Pancreas (tissue), 10 donors: ENCODE measurements around the gene SERPINI1. TPM values are rescaled to one million over a fixed set of nuclear protein-coding genes. Genes with fewer than 3 reads are reported as not detected.

Experiments used
- ATAC-seq, 4 donors: fragments of 200-7000 bp; cut with Tn5 transposase; one replicate each; pipeline versions ENCODE4 v1.8.0 to v1.9.1; 2020; ENCODE audit warnings: mild to moderate bottlenecking in 4 of 4, moderate library complexity in 4 of 4
- DNase-seq, 6 donors: peaks; one replicate each; pipeline ENCODE4 v3.0.0-alpha.2; 2020
- FAIRE-seq: peaks from 2 replicates; lab custom pipeline; 2012; peaks lifted over from hg19 to GRCh38; lab: Jason Lieb, UNC
- H3K27ac ChIP-seq, 4 donors: fragments of 200-600 bp; sonication (generic); 1 replicate in 3 of 4; 2 replicates in 1 of 4; pipeline versions ENCODE4 v1.5.0 to v1.8.0; 2020
- H3K27me3 ChIP-seq, 4 donors: fragments of 200-600 bp; one replicate each; pipeline ENCODE4 v1.8.0; 2021
- H3K36me3 ChIP-seq, 3 donors: fragments of 200-600 bp; sonication (generic) in 1 of 3; one replicate each; pipeline versions ENCODE4 v1.5.0 to v1.8.0; 2020 to 2021
- H3K4me1 ChIP-seq, 3 donors: fragments of 200-600 bp; one replicate each; pipeline ENCODE4 v1.8.0; 2021
- H3K4me3 ChIP-seq, 4 donors: fragments of 200-600 bp; sonication (generic) in 2 of 4; one replicate each; pipeline versions ENCODE4 v1.5.0 to v1.8.0; 2020 to 2021
- H3K9me3 ChIP-seq, 4 donors: fragments of 200-600 bp; one replicate each; pipeline ENCODE4 v1.8.0; 2021
- CTCF ChIP-seq, 4 donors: fragments of 200-600 bp; sonication (generic) in 3 of 4; IDR thresholded peaks; one replicate each; pipeline versions ENCODE4 v1.5.0 to v1.8.0; 2021; ENCODE audit warnings: antibody characterized with exemption in 4 of 4
- WGBS, 2 donors: extraction: QIAGEN DNeasy Blood & Tissue Kit; methylation state at CpG; one replicate each; pipeline ENCODE4 v1.1.7; 2013; 5-methylcytosine and 5-hydroxymethylcytosine counted together
- intact Hi-C, 3 donors: fragments of 100-400 bp; cut with DNase I; formaldehyde crosslinking; loops; one replicate each; pipeline versions ENCODE4 v1.11.1 to v1.14.2; 2022
- polyA plus RNA-seq, 2 donors: library from polyadenylated mRNA; stranded (reverse); fragments of 200-250 nt; gene quantifications; one replicate each; pipeline ENCODE4 v1.2.3, GENCODE V29; 2013
- total RNA-seq, 6 donors: library from RNA; stranded (reverse); fragmentation: NEBNext Ultra II Directional in 4 of 6; extraction: Animal tissue kit (Norgen Biotek cat#: 25700) in 4 of 6; gene quantifications; one replicate each; pipeline versions ENCODE4 v1.2.1 to v1.2.4, GENCODE V29; 2021 to 2023
- donor health status: healthy with polysubstance abuse.
- donor health status: DM: no; HTN: no; CAD: no; lungs with moderate emphysema.
- donor health status: DM: no; HTN: no; CAD: no.
- donor health status: control.
- donor health status: control.
- donor health status: Bipolar disorder and iron deficiency.
- donor health status: DM: yes; HTN: yes; CAD: no.
- donor health status: DM: no; HTN: no; CAD: no.
- donor health status: DM: no; HTN: no; CAD: no.
- donor health status: DM: yes; HTN: yes; CAD: no.

SERPINI1 gene
- total RNA-seq (10 to 100 TPM; 12.1 to 23.7 (median 20.1) TPM), polyA plus RNA-seq (10 to 100 TPM; 19.8 to 23.2 TPM)

GRCh38 chr3:167735233-167736138 lies at the start of gene SERPINI1:
SERPINI1 (plus strand) TSS chr3:167735721; CDS start chr3:167789129, 53,408 bp downstream.
- Histone ChIP-seq H3K27me3 (no peaks in the 10 kb centered on the region), H3K9me3 (no peaks in the 10 kb centered on the region), H3K27ac (peak within 1 kb of the TSS; percentile 91 to 94 (median 92)), H3K36me3 (no peaks in the 10 kb centered on the region), H3K4me1 (peaks cover 12 to 37% (median 22%) of the 10 kb centered on the region in 3 donors), H3K4me3 (peak within 1 kb of the TSS; percentile 64 to 91 (median 87))
- intact Hi-C loops = no loop called here
- WGBS, 2 donors = 0% methylated on average over 37 of the region's 37 CpGs
- ATAC-seq (peak; percentile 84 to 92 (median 85)), FAIRE-seq (no peak), DNase-seq (peak; percentile 85 to 94 (median 92))
- TF ChIP-seq CTCF (IDR thresholded peaks at IDR 0.05) = no peak

GRCh38 chr3:167691366-167691765 lies 44.2 kb upstream of the SERPINI1 start:
- Histone ChIP-seq H3K27ac (no peak overlapping the region), H3K4me3 (no peak overlapping the region), H3K36me3 (peaks cover 0 to 6% (median 5%) of the 10 kb centered on the region in 3 donors), H3K27me3 (no peaks in the 10 kb centered on the region), H3K4me1 (peaks cover 0 to 4% (median 1%) of the 10 kb centered on the region in 3 donors), H3K9me3 (no peaks in the 10 kb centered on the region)
- FAIRE-seq (no peak), DNase-seq (no peak), ATAC-seq (no peak)
- no peak for TF ChIP-seq CTCF (IDR thresholded peaks at IDR 0.05)
- intact Hi-C loops = no loop called here
- 57 to 94% methylated on average over 3 of the region's 3 CpGs for WGBS, 2 donors

GRCh38 chr3:167694121-167694520 lies 41.4 kb upstream of the SERPINI1 start:
- TF ChIP-seq CTCF (IDR thresholded peaks at IDR 0.05) = no peak
- peaks cover 5 to 6% (median 5%) of the 10 kb centered on the region in 3 donors for H3K4me1 ChIP-seq
- H3K9me3 ChIP-seq = no peaks in the 10 kb centered on the region
- ATAC-seq = no peak
- no peak overlapping the region for H3K4me3 ChIP-seq
- no peak for DNase-seq
- intact Hi-C loops = no loop called here
- no peak overlapping the region for H3K27ac ChIP-seq
- WGBS, 2 donors = 79 to 80% methylated on average over 2 of the region's 2 CpGs
- H3K36me3 ChIP-seq = peaks cover 0 to 6% (median 5%) of the 10 kb centered on the region in 3 donors
- H3K27me3 ChIP-seq = no peaks in the 10 kb centered on the region
- no peak for FAIRE-seq

GRCh38 chr3:167700046-167700445 lies 35.5 kb upstream of the SERPINI1 start:
- H3K27ac ChIP-seq = no peak overlapping the region
- DNase-seq = no peak
- no peak overlapping the region for H3K4me3 ChIP-seq
- H3K9me3 ChIP-seq = no peaks in the 10 kb centered on the region
- peaks cover 5 to 6% (median 5%) of the 10 kb centered on the region in 3 donors for H3K4me1 ChIP-seq
- FAIRE-seq = no peak
- ATAC-seq = no peak
- TF ChIP-seq CTCF (IDR thresholded peaks at IDR 0.05) = no peak
- H3K27me3 ChIP-seq = no peaks in the 10 kb centered on the region
- WGBS, 2 donors = 93% methylated on average over 4 of the region's 4 CpGs
- peaks cover 0 to 4% (median 4%) of the 10 kb centered on the region in 3 donors for H3K36me3 ChIP-seq
- intact Hi-C loops = no loop called here
